Measurements from ENCODE around the gene KLHL3.

- no peak for TF ChIP-seq EZH2phosphoT487 (IDR thresholded peaks at IDR 0.05; ENCODE audit: borderline replicate concordance, low read length)
- no peak for TF ChIP-seq CTCF (IDR thresholded peaks at IDR 0.05; ENCODE audit: low read depth, low read length, poor library complexity, severe bottlenecking)
Observed at GRCh38 chr5:137619191-137619870, 116.6 kb downstream of the KLHL3 start.
